ENCODE results near the gene PTPN18. TPM values are rescaled to one million over a fixed set of nuclear protein-coding genes. Genes with fewer than 3 reads are reported as not detected.
A peak's percentile ranks its signal among the peaks of the same experiment; 100 is the strongest.

Gene PTPN18
- total RNA-seq, 1 donor from 2014 or later: 37.5 TPM

- peak overlapping the region; percentile 39 for H3K27ac Mint-ChIP-seq
- H3K27me3 Mint-ChIP-seq: no peaks in the 10 kb centered on the region
- TF ChIP-seq, protein P1, sequence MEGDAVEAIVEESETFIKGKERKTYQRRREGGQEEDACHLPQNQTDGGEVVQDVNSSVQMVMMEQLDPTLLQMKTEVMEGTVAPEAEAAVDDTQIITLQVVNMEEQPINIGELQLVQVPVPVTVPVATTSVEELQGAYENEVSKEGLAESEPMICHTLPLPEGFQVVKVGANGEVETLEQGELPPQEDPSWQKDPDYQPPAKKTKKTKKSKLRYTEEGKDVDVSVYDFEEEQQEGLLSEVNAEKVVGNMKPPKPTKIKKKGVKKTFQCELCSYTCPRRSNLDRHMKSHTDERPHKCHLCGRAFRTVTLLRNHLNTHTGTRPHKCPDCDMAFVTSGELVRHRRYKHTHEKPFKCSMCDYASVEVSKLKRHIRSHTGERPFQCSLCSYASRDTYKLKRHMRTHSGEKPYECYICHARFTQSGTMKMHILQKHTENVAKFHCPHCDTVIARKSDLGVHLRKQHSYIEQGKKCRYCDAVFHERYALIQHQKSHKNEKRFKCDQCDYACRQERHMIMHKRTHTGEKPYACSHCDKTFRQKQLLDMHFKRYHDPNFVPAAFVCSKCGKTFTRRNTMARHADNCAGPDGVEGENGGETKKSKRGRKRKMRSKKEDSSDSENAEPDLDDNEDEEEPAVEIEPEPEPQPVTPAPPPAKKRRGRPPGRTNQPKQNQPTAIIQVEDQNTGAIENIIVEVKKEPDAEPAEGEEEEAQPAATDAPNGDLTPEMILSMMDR (conservative IDR thresholded peaks at IDR 0.05): no peak
- DNase-seq (ENCODE audit: extremely low spot score, unreplicated experiment): no peak
- no peaks in the 10 kb centered on the region for H3K4me1 Mint-ChIP-seq (ENCODE audit: unreplicated experiment)
- no peak overlapping the region for H3K4me3 Mint-ChIP-seq
- H3K36me3 Mint-ChIP-seq: peaks cover 5% of the 10 kb centered on the region
- H3K9me3 Mint-ChIP-seq: no peaks in the 10 kb centered on the region
Observed at GRCh38 chr2:130380096-130380934, 24.5 kb downstream of the PTPN18 start.

- no peaks in the 10 kb centered on the region for H3K27me3 Mint-ChIP-seq
- DNase-seq (ENCODE audit: extremely low spot score, unreplicated experiment): no peak
- no peak overlapping the region for H3K27ac Mint-ChIP-seq
- no peaks in the 10 kb centered on the region for H3K9me3 Mint-ChIP-seq
- H3K4me3 Mint-ChIP-seq: no peak overlapping the region
- H3K4me1 Mint-ChIP-seq (ENCODE audit: unreplicated experiment): no peaks in the 10 kb centered on the region
- H3K36me3 Mint-ChIP-seq: peaks cover under 1% of the 10 kb centered on the region
- TF ChIP-seq, protein P1 (conservative IDR thresholded peaks at IDR 0.05): no peak
Observed at GRCh38 chr2:130381145-130381544, 25.3 kb downstream of the PTPN18 start.

DNA sequence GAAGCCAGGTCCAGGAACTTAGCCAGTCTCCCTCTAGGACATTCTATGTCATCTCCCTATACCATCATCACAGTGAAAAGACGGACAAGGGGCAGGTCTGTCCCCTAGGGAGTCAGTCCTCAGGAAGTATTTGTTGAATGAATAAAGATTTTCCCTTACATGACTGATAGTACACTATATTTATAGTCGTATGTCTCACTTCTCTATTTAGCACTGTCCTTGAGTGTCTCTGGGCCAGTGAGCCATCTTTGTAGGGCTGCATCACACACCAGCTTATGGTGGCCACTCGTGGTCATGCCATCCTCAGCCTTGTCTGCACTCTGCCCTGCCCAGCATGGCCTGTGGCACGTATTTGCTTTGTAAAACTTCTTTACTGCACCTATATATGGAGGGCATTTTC lies 25.8 kb downstream of the PTPN18 start:
- no peaks in the 10 kb centered on the region for H3K27me3 Mint-ChIP-seq
- no peak overlapping the region for H3K27ac Mint-ChIP-seq
- H3K36me3 Mint-ChIP-seq: no peaks in the 10 kb centered on the region
- no peaks in the 10 kb centered on the region for H3K9me3 Mint-ChIP-seq
- no peak for DNase-seq (ENCODE audit: extremely low spot score, unreplicated experiment)
- no peak overlapping the region for H3K4me3 Mint-ChIP-seq
- H3K4me1 Mint-ChIP-seq (ENCODE audit: unreplicated experiment): no peaks in the 10 kb centered on the region
- TF ChIP-seq, protein P1 (conservative IDR thresholded peaks at IDR 0.05): no peak

DNA sequence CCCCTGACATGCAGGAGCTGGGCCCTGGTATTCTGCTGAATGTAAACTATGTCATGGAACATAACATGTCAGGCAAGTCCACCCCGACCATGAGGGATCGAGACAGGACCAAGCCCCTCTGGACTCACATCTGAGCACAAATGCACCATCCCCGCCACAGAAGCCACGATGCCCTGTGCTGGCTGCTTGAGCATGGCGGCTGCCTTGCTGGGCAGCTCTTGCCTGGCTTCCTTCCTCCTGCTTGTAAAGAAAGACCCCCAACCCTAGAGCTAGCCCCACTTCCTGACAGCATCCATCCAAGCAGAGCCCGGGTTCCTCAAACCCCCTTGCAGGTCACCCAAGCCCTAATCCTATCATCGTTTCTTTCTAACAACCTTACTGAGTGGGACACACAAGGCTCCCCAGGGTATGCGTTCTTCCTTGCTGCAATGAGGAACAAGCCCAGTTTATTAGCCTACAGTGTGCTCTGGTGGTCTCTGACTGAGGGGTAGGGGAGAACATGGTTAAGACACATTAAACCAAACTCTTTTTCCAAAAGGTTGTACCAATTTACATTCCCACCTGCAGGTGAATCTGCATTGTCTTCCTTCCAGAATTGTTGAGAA lies 26.6 kb downstream of the PTPN18 start:
- DNase-seq (ENCODE audit: extremely low spot score, unreplicated experiment): no peak
- Mint-ChIP-seq H3K36me3 (no peaks in the 10 kb centered on the region), H3K4me1 (ENCODE audit: unreplicated experiment) (no peaks in the 10 kb centered on the region), H3K9me3 (no peaks in the 10 kb centered on the region), H3K27ac (no peak overlapping the region), H3K4me3 (no peak overlapping the region), H3K27me3 (no peaks in the 10 kb centered on the region)
- TF ChIP-seq, protein P1 (conservative IDR thresholded peaks at IDR 0.05): no peak

DNA sequence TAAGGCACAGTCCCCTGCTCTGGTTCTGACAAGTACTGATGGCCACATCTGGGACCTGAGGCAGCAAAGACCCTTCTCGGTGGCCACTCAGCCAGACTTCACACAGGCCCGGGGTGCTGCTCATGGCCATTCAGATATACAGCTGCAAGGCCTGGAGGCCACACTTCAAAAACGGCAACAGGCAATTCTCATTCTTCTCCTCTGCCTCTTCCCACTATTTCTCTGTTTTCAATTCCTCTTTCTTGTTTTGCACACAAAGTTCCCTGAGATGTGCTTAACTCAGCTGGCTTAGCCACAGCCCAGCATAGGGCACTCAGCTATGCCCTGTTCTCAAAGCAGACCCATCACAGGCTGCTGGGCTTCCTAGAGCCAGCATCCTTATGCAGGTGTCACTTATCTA lies 29.9 kb downstream of the PTPN18 start:
- no peak for DNase-seq (ENCODE audit: extremely low spot score, unreplicated experiment)
- no peak overlapping the region for H3K4me3 Mint-ChIP-seq
- no peaks in the 10 kb centered on the region for H3K36me3 Mint-ChIP-seq
- no peaks in the 10 kb centered on the region for H3K9me3 Mint-ChIP-seq
- H3K27me3 Mint-ChIP-seq: no peaks in the 10 kb centered on the region
- no peak overlapping the region for H3K27ac Mint-ChIP-seq
- TF ChIP-seq, protein P1 (conservative IDR thresholded peaks at IDR 0.05): no peak
- H3K4me1 Mint-ChIP-seq (ENCODE audit: unreplicated experiment): no peaks in the 10 kb centered on the region

Data from type B pancreatic cell (in vitro differentiated cells).